ENCODE data around the gene PPP6R3. TPM values are rescaled to one million over a fixed set of nuclear protein-coding genes. Genes with fewer than 3 reads are reported as not detected.

Gene PPP6R3
- total and polyA plus RNA-seq, 2 of the 13 experiments (the other 11 are each of a cell fraction or from before 2014, with no cell fraction given), result 41.2 to 83.4 TPM

- TF ChIP-seq TFAP4 (IDR thresholded peaks at IDR 0.05; ENCODE audit: borderline replicate concordance, low read depth), result no peak
- TF ChIP-seq, protein P1, sequence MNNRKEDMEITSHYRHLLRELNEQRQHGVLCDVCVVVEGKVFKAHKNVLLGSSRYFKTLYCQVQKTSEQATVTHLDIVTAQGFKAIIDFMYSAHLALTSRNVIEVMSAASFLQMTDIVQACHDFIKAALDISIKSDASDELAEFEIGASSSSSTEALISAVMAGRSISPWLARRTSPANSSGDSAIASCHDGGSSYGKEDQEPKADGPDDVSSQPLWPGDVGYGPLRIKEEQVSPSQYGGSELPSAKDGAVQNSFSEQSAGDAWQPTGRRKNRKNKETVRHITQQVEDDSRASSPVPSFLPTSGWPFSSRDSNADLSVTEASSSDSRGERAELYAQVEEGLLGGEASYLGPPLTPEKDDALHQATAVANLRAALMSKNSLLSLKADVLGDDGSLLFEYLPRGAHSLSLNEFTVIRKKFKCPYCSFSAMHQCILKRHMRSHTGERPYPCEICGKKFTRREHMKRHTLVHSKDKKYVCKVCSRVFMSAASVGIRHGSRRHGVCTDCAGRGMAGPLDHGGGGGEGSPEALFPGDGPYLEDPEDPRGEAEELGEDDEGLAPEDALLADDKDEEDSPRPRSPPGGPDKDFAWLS (CRISPR knock-in tag; IDR thresholded peaks at IDR 0.05; ENCODE audit: borderline replicate concordance), result no peak
These were observed 200.5 kb downstream of the PPP6R3 start (continued) for GRCh38 chr11:68661014-68661413.

GRCh38 chr11:68661697-68662603 lies 201.4 kb downstream of the PPP6R3 start:
- intact Hi-C loops (cut with micrococcal nuclease; ENCODE audit: unreplicated experiment), result no loop called here
- CTCF ChIA-PET (ENCODE audit: low intra/inter-chr PET ratio, low total read pairs), result no interaction called here
- H3K4me2 ChIP-seq (ENCODE audit: low read depth, low read length), result no peak overlapping the region

More at GRCh38 chr11:68661697-68662603, 201.4 kb downstream of the PPP6R3 start:
- Histone ChIP-seq H3K4me3 (replicated peaks in 1 of 3; ENCODE audit: insufficient read depth in 1 of 3, low read depth in 2 of 3, low read length in 3 of 3) (no peak overlapping the region), H2AFZ (ENCODE audit: low read length) (no peak overlapping the region), H3K27me3 (ENCODE audit: control insufficient read depth in 1 of 2, insufficient read depth in 2 of 2, low read length in 2 of 2) (peaks cover 14 to 71% of the 10 kb centered on the region in 2 experiments), H4K20me1 (ENCODE audit: insufficient read depth, low read length) (no peaks in the 10 kb centered on the region), H3K27ac (ENCODE audit: extremely low read length, insufficient read depth, low read length) (no peak overlapping the region), H3K36me3 (replicated peaks in 1 of 2; ENCODE audit: control insufficient read depth in 1 of 2, insufficient read depth in 2 of 2, low read length in 2 of 2) (no peaks in the 10 kb centered on the region), H3K9me3 (ENCODE audit: low read length) (no peaks in the 10 kb centered on the region), H3K9ac (ENCODE audit: insufficient read depth, low read depth, low read length) (no peak overlapping the region), H3K4me1 (ENCODE audit: insufficient read depth, low read length) (peaks cover 5% of the 10 kb centered on the region), H3K79me2 (ENCODE audit: insufficient read depth, low read length) (no peaks in the 10 kb centered on the region)
- POLR2A ChIA-PET, result no interaction called here
- BruUV-seq (replicated peaks), result no TSS peak
- DNase-seq (ENCODE audit: low spot score) (no peak), ATAC-seq (no peak), FAIRE-seq (no peak)
- 18% methylated on average over 11 of the region's 18 CpGs for WGBS (ENCODE audit: low lambda C conversion rate)
- TF ChIP-seq TEF (CRISPR knock-in tag; IDR thresholded peaks at IDR 0.05), result no peak
- no peak for TF ChIP-seq ZNF850 (CRISPR knock-in tag; conservative IDR thresholded peaks at IDR 0.05)
- TF ChIP-seq ZNF691 (CRISPR knock-in tag; IDR thresholded peaks at IDR 0.05; ENCODE audit: borderline replicate concordance, low read depth), result no peak
- no peak for TF ChIP-seq ZC3H13 (CRISPR knock-in tag; IDR thresholded peaks at IDR 0.05)
- in situ Hi-C loops (cut with HindIII; ENCODE audit: extremely low pct_ligation_motif_present, low pct_unique_long_range_greater_than_20kb), result no loop called here
